OCI-LY7 (cell line): ENCODE results near the gene SEC14L1. TPM values are rescaled to one million over a fixed set of nuclear protein-coding genes. Genes with fewer than 3 reads are reported as not detected.
A peak's percentile ranks its signal among the peaks of the same experiment; 100 is the strongest.

Experiments used
- BruUV-seq: library from RNA; stranded (reverse); fragments of 400-500 nt; replicated peaks from 2 replicates; lab custom pipeline; 2021; lab: Mats Ljungman, UMichigan
- CTCF ChIA-PET: fragments of 300-600 bp; sonication (Branson Sonifier 250); formaldehyde crosslinking; loops from one replicate; lab custom pipeline; 2022; ENCODE audit warnings: antibody characterized with exemption; ENCODE audit not compliant: unreplicated experiment; lab: Charles Lee
- POLR2A ChIA-PET: fragments of 300-600 bp; sonication (Branson Sonifier 250); formaldehyde crosslinking; loops from one replicate; lab custom pipeline; 2022; ENCODE audit warnings: antibody characterized with exemption; lab: Charles Lee
- DNase-seq: peaks from one replicate; pipeline ENCODE4 v3.0.0-alpha.2; 2015; ENCODE audit warnings: low spot score
- H2AFZ ChIP-seq: fragments of 200-600 bp; sonication (generic), shearing (Covaris generic); 2 replicates; pipeline ENCODE4 v1.6.1; 2014; ENCODE audit warnings: mild to moderate bottlenecking, antibody characterized with exemption, low read length, moderate library complexity
- H3K27ac ChIP-seq: fragments of 200-600 bp; sonication (generic); 2 replicates; pipeline ENCODE4 v1.5.1; 2014; ENCODE audit warnings: mixed run types, low read depth, mild to moderate bottlenecking, moderate library complexity, low read length, inconsistent platforms; ENCODE audit not compliant: poor library complexity, severe bottlenecking
- H3K36me3 ChIP-seq: fragments of 200-600 bp; sonication (generic); 2 replicates; pipeline ENCODE4 v1.6.1; 2014; ENCODE audit warnings: mild to moderate bottlenecking, antibody characterized with exemption, low read length, moderate library complexity, mixed read lengths; ENCODE audit not compliant: insufficient read depth
- H3K4me1 ChIP-seq: fragments of 200-600 bp; sonication (generic); 2 replicates; pipeline ENCODE4 v1.5.1; 2014; ENCODE audit warnings: mild to moderate bottlenecking, low read length; ENCODE audit not compliant: insufficient read depth, poor library complexity, severe bottlenecking
- H3K4me2 ChIP-seq: fragments of 200-600 bp; sonication (generic); 2 replicates; pipeline ENCODE4 v1.6.1; 2014; ENCODE audit warnings: mild to moderate bottlenecking, low read length
- H3K4me3 ChIP-seq: fragments of 200-600 bp; sonication (generic); 2 replicates; pipeline ENCODE4 v1.5.1; 2014; ENCODE audit warnings: mild to moderate bottlenecking, low read depth, low read length; ENCODE audit not compliant: poor library complexity, severe bottlenecking
- H3K79me2 ChIP-seq: fragments of 200-600 bp; sonication (generic); 2 replicates; pipeline ENCODE4 v1.6.1; 2016; ENCODE audit warnings: low read depth, mild to moderate bottlenecking, low read length, moderate library complexity, mixed read lengths; ENCODE audit not compliant: insufficient read depth
- H3K9me2 ChIP-seq: fragments of 200-600 bp; sonication (generic); 2 replicates; pipeline ENCODE4 v1.6.1; 2016; ENCODE audit warnings: mild to moderate bottlenecking, low read length, mixed read lengths; ENCODE audit not compliant: insufficient read depth
- H3K9me3 ChIP-seq: fragments of 200-600 bp; sonication (generic); 2 replicates; pipeline ENCODE4 v1.6.1; 2014; ENCODE audit warnings: mild to moderate bottlenecking, mixed run types, low read length, mixed read lengths
- H4K20me1 ChIP-seq: fragments of 200-600 bp; sonication (generic); 2 replicates; pipeline ENCODE4 v1.6.1; 2014; ENCODE audit warnings: mild to moderate bottlenecking, antibody characterized with exemption, low read length, moderate library complexity, mixed read lengths; ENCODE audit not compliant: insufficient read depth
- CTCF ChIP-seq: fragments of 200-600 bp; sonication (generic); conservative IDR thresholded peaks from 2 replicates; pipeline ENCODE4 v1.5.1; 2014; ENCODE audit warnings: mild to moderate bottlenecking, antibody characterized with exemption, low read length, moderate library complexity, mixed read lengths
- EZH2phosphoT487 ChIP-seq: fragments of 200-600 bp; sonication (generic); IDR thresholded peaks from 2 replicates; pipeline ENCODE4 v1.6.1; 2018; ENCODE audit warnings: low read depth, borderline replicate concordance, mild to moderate bottlenecking, mixed run types, antibody characterized with exemption, low read length, moderate library complexity, mixed read lengths
- intact Hi-C: fragments of 100-400 bp; cut with micrococcal nuclease; formaldehyde crosslinking; loops from one replicate; pipeline ENCODE4 v1.10.0; 2022; ENCODE audit not compliant: unreplicated experiment
- total RNA-seq, 2 experiments: library from RNA; depleted of rRNA in 1 of 2; stranded (reverse); fragments of >200 nt in 1 of 2; shearing (Covaris generic) in 1 of 2; gene quantifications; 2 replicates each; pipeline ENCODE4 v1.2.3, GENCODE V29; 2014 to 2022

SEC14L1 gene
- total RNA-seq, 2 experiments from 2014 or later = 137 to 227 TPM

DNA sequence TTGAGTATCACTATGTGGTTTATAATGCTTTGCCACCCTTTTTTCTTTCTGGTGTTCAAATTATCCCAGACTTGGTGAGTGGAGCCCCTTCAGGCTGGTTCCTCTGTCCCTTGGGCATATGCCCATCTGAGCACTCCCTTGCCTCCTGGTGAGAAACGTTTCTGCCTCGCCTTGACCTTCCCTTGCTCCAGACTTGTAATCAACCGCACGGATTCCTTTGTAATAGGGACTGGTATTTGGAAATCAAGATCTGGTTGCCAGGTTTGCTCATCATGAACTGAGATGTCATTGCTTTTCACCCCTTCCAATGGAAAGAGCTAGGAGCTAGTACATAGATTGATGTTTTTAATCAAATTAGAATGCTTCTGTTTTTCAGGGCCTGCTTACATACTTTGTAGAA is 43.7 kb downstream of the SEC14L1 start:
- H3K4me2 ChIP-seq = 0 out of 2 replicates have a peak overlapping the region, but pooled peaks have one; percentile 7
- no peak overlapping the region for H3K27ac ChIP-seq
- BruUV-seq = no TSS peak
- H3K9me3 ChIP-seq = no peaks in the 10 kb centered on the region; the same call in 1 of the 2 replicates
- TF ChIP-seq EZH2phosphoT487 (no peak), CTCF (no peak)
- CTCF ChIA-PET = no interaction called here
- intact Hi-C loops = no loop called here
- no peak for DNase-seq
- peaks cover 86% of the 10 kb centered on the region for H3K4me1 ChIP-seq
- peaks cover 77% of the 10 kb centered on the region for H3K36me3 ChIP-seq
- H3K4me3 ChIP-seq = no peak overlapping the region
- no peaks in the 10 kb centered on the region for H3K9me2 ChIP-seq
- peaks cover 52% of the 10 kb centered on the region for H4K20me1 ChIP-seq
- H3K79me2 ChIP-seq = peaks cover 99% of the 10 kb centered on the region
- no peak overlapping the region for H2AFZ ChIP-seq
- POLR2A ChIA-PET = interaction anchor here (0.8 to 1.3 kb wide), 2 partner anchors 14 to 20 kb away, joined by 3 read pairs; no protein-coding TSS in a partner anchor

GRCh38 chr17:77185137-77185536 is 44.4 kb downstream of the SEC14L1 start:
- H3K9me2 ChIP-seq = no peaks in the 10 kb centered on the region
- peaks cover 100% of the 10 kb centered on the region for H3K79me2 ChIP-seq
- H3K4me2 ChIP-seq = peak overlapping the region; percentile 7; the same call in 1 of the 2 replicates
- no peak overlapping the region for H2AFZ ChIP-seq
- no peak for DNase-seq
- no peak overlapping the region for H3K27ac ChIP-seq
- TF ChIP-seq CTCF (no peak), EZH2phosphoT487 (no peak)
- no TSS peak for BruUV-seq
- H3K4me3 ChIP-seq = no peak overlapping the region
- intact Hi-C loops = no loop called here
- POLR2A ChIA-PET = interaction anchor here (0.8 to 1.3 kb wide), 2 partner anchors 15 to 19 kb away, joined by 3 read pairs; no protein-coding TSS in a partner anchor
- peaks cover 78% of the 10 kb centered on the region for H3K36me3 ChIP-seq
- no peaks in the 10 kb centered on the region; the same call in 1 of the 2 replicates for H3K9me3 ChIP-seq
- peaks cover 52% of the 10 kb centered on the region for H4K20me1 ChIP-seq
- peaks cover 86% of the 10 kb centered on the region for H3K4me1 ChIP-seq
- CTCF ChIA-PET = no interaction called here

DNA sequence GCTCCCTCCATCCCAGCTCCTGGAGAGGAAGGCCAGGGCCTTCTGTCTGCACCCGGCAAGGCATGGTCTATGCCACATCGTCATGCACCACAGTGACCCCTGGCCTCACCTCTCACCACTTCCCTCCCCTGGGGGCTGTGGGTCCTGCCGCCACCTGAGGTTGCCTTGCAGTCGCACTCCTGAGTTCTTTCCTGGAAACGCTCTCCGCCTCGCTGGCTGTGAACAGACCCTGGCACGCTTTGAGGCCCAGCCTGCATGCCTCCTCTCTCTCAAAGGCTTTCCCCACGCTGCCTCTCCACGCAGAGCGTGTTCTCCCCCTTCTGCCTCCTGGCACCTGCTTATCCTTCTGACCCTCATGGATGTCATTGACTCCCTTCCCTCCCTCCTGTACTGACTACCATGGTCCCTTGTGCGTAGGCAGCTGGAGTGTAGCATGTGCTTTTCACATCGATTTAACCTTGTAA is 45.4 kb downstream of the SEC14L1 start:
- peaks cover 96% of the 10 kb centered on the region for H3K79me2 ChIP-seq
- H3K36me3 ChIP-seq = peaks cover 78% of the 10 kb centered on the region
- H3K9me2 ChIP-seq = no peaks in the 10 kb centered on the region
- peak overlapping the region; percentile 4; the same call in 1 of the 2 replicates for H3K4me2 ChIP-seq
- no peaks in the 10 kb centered on the region; the same call in 1 of the 2 replicates for H3K9me3 ChIP-seq
- H2AFZ ChIP-seq = no peak overlapping the region
- TF ChIP-seq CTCF (no peak), EZH2phosphoT487 (no peak)
- ChIA-PET POLR2A (no interaction called here), CTCF (no interaction called here)
- peaks cover 52% of the 10 kb centered on the region for H4K20me1 ChIP-seq
- no peak overlapping the region for H3K4me3 ChIP-seq
- BruUV-seq = no TSS peak
- intact Hi-C loops = loop anchor here (2.0 kb wide), 1 partner anchor 67 kb away; no protein-coding TSS in a partner anchor
- no peak overlapping the region for H3K27ac ChIP-seq
- DNase-seq = peak; percentile 34
- peaks cover 82% of the 10 kb centered on the region for H3K4me1 ChIP-seq
